ENCODE measurements around the gene TCTN1.
A peak's percentile ranks its signal among the peaks of the same experiment; 100 is the strongest.
"Not testable (repeated sequence)": the region's sequence is repeated elsewhere in the genome, so short reads cannot be mapped to it uniquely, and the experiment has no call there.

TCTN1 gene

DNA sequence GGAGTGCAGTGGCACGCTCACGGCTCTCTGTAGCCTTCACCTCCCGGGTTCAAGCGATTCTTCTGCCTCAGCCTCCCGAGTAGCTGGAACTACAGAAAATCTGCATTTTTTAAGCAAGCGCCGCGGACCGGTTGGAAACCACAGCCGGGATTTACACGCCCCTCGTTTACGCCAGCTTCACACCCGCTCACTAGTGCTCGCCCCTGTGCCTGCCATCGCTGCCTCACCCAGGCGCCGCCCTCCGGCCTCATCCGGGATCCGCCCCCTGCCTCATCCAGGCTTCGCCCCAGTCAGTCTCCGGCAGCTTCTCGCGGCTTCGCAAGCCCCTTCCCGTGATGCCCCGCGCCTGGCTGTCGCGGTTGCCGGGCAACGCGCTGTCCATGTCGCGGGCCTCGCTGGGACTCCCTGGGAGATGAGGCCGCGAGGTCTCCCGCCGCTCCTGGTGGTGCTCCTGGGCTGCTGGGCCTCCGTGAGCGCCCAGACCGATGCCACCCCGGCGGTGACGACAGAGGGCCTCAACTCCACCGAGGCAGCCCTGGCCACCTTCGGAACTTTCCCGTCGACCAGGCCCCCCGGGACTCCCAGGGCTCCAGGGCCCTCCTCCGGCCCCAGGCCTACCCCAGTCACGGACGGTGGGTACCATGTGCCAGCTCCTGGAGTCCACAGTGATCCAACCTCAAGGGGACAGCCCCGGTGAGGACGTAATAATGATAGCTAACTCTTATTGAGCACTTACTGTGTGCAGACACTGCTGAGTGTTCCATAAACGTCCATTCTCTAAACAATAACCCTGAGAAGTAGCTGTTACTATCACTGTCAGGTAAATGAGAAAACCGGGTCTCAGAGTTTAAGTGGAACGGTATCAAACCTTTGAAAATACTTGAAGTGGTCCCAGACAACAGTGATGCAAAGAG lies at the start of gene TCTN1:
Gene TCTN1 (plus strand): TSS at position 359 of the 914 bp plus-strand sequence. CDS start 54 bp downstream, at position 413.
- peak; percentile 80 for DNase-seq

DNA sequence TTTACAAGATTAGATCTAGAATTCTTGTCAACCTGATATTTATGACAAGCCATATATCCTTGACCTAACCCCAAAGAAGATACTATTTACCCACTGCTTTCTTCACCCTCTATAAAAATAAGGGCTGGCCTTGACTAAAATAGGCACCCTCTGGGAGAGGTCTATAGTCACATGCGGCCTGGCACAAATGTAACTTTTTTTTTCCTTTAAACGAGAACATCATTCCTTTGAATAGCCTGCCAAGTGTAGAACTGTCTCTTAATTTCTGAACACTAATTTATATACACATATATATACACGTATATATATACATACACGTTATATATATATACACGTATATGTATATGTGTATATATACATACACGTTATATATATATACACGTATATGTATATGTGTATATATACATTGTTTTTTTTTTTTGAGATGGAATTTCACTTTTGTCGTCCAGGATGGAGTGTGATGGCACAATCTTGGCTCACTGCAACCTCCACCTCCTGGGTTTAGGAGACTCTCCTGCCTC lies 49.4 kb upstream of the TCTN1 start:
- DNase-seq, result no peak

- DNase-seq, result no peak
These were observed 47.7 kb upstream of the TCTN1 start for GRCh38 chr12:110565894-110566871.

- DNase-seq, result no peak
These were observed 46.9 kb upstream of the TCTN1 start for GRCh38 chr12:110566993-110567392.

GRCh38 chr12:110568752-110569151 lies 45.2 kb upstream of the TCTN1 start:
- no peak for DNase-seq

GRCh38 chr12:110569838-110570237 lies 44.1 kb upstream of the TCTN1 start:
- not testable (repeated sequence) for DNase-seq

DNA sequence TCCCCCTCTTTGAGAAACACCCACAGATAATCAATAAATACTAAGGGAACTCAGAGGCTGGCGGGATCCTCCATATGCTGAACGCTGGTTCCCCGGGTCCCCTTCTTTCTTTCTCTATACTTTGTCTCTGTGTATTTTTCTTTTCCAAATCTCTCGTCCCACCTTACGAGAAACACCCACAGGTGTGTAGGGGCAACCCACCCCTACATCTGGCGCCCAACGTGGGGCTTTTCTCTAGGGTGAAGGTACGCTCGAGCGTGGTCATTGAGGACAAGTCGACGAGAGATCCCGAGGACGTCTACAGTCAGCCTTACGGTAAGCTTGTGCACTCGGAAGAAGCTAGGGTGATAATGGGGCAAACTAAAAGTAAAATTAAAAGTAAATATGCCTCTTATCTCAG lies 43.1 kb upstream of the TCTN1 start:
- DNase-seq, result not testable (repeated sequence)

- DNase-seq, result no peak
These were observed 39.9 kb upstream of the TCTN1 start for GRCh38 chr12:110574044-110574443.

GRCh38 chr12:110574717-110575230 lies 39.2 kb upstream of the TCTN1 start:
- DNase-seq, result not testable (repeated sequence)

DNA sequence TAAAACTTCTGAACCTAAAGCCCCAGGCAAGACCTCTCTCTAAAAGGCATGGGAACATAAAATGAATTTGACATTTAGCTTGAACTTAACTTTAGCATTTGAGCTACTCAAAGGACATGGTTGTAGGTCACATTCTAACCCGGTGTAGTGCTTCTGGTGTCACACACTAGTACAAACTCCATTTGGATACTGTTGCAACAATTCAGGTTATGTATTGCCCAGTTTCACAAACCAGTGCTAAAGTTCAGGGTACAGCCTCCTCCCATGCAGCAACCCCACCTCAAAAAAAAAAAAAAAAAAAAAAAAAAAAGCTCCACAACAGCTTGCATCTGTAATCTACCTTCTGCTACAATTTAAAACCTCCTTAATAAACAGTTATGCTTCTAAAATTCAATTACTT lies 38.6 kb upstream of the TCTN1 start:
- DNase-seq, result no peak

DNA sequence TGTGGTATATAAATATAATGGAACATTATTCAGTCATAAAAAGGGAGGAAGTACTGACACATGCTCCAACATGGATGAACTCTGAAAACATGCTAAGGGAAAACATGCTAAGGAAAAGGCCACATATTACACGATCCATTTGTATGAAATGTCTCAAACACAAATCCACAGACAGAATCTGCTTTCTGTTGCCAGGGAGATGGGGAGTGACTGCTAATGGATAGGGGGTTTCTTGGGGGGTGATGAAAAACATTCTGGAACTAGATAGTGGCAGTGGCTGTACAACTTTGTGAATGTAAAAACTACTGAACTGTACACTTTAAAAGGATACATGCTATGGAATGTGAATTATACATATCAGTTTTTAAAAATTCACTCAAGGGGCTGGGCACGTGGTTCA lies 37.4 kb upstream of the TCTN1 start:
- no peak for DNase-seq

- peak; percentile 47 for DNase-seq
These were observed 35.9 kb upstream of the TCTN1 start for GRCh38 chr12:110577864-110578693.

DNA sequence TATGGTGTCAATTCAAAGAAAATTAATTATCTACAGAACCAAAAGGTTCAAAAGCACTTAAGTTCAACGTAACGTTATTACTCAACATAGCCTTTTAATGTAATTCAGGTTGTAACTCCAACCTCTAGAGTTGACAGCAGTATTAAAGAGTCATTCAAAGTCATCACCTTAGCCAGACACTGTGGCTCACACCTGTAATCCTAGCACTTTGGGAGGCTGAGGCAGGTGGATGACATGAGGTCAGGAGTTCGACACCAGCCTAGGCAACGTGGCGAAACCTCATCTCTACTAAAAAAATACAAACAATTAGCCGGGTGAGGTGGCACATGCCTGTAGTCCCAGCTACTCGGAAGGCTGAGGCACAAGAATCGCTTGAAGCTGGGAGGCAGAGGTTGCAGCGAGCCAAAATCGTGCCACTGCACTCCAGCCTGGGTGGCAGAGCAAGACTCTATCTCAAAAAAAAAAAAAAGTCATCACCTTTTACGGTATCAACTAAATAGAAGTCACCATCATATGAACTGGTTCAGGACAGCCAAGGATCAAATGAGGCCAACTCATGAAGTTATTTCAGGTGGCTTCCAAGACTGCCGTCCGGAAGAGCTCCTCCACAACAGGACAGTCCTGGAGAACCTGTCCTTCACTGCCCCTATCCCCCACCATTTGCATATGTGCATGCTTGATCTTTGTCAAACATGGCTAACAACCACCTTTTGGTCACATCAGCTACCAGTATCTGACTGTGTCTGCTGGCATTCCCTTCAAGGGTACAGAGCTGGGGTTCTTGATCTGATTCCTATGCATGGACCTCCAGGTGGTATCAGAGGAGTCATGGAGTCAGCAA lies 35.0 kb upstream of the TCTN1 start:
- no peak for DNase-seq

GRCh38 chr12:110579535-110580253 lies 34.2 kb upstream of the TCTN1 start:
- DNase-seq, result no peak

DNA sequence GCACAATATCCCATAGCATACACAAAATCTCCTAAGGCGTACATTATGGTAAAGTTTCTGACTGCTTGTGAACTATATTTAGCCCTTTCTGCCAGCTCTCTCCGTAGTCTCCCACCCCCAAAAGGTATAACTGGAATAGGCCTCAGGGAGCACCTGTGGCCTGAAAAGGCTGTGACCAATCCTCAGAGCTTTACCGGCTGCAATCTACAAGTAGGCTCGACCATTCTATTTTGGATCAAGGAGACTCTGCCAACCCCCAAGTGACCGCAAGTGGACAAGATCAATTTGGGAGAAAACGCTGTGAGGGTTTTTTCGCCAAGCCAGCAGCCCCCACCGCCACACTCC lies 32.0 kb upstream of the TCTN1 start:
- no peak for DNase-seq

DNA sequence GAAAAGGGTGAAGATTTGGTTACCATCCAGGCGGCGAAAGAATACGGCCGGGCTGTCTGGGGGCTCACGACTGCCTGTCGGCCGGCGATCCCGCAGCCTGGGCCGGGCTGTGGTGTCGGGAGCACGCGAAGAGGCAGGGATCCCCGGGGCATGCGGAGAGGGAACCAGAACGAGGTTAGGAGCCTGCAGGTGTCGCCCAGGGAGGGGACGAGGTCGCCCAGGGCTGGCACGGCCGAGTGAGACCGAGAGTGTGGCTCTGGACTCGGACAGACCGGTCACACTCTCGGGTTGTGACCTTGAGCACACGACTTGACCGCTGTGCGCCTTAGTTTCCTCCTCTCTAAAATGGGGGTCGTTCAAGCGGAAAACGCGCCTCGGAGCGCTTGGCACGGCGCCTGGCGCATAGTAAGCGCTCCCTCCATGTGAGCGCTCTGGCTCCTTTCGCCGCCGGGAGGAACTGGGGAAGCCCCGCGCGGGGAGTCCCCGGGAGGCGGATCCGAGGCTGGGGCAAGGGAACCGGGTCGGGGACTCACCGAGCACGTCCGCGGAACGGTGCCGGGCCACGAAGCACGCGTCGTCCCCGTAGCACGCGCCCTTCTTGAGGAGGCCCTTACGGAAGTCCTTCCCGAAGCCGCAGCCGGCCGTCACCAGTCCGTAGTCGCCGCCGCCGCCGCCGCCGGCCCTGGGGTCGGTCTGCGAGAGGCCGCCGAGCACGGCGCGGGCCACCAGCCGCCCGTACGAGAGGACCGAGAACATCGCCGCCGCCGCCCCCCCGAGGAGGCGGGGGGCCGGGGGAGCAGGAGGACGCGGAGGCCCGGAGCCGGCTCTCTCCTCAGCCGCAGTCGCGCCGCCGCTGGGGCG lies 31.4 kb upstream of the TCTN1 start:
- DNase-seq, result no peak

- peak; percentile 87 for DNase-seq
These were observed 30.5 kb upstream of the TCTN1 start, which contains the start of gene PPTC7 for GRCh38 chr12:110583137-110584059. Gene PPTC7 (minus strand): TSS chr12:110583318. CDS start chr12:110583031, 287 bp downstream.

DNA sequence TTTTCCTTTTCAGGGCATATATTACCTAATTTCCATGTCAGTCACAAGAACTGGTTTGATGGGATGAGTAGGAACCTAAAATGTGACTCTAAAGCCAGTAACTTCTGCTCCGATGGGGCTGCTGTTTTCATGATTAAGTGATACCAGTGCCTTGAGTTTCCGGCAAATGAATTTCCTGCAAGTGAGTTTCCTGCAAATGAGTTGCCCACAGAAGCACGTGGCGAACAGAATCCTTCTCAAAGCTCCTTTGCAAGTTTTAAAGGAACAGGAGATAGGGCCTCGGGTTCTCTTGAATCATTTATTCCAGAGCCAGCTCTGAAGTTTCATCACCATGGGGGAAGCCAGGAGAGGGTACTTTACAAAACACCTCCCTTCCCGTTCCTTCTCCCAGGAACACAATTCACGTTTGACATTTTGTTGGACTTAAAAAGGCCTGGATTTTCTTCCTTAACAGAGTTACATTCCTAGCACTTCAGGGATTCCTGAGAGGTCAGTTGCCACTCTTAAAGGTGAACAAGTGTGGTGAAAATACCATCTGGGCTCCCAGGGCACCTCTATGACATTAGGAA lies 28.6 kb upstream of the TCTN1 start:
- DNase-seq, result peak; percentile 82

All from GF-D8 (cell line).